HG02943 (cell line): Measurements from ENCODE around the gene ANGPTL2.

Source experiments
- ATAC-seq: cut with Tn5 transposase; IDR thresholded peaks from one replicate; pipeline ENCODE4 v1.9.1; 2021; ENCODE audit warnings: mild to moderate bottlenecking, low read depth, moderate library complexity; ENCODE audit not compliant: unreplicated experiment

The ANGPTL2 gene

GRCh38 chr9:127058011-127058644, 64.3 kb downstream of the ANGPTL2 start:
- no peak for ATAC-seq

GRCh38 chr9:127056446-127056845, 66.0 kb downstream of the ANGPTL2 start:
- ATAC-seq, result no peak

GRCh38 chr9:127055745-127056402, 66.6 kb downstream of the ANGPTL2 start:
- ATAC-seq, result no peak

GRCh38 chr9:127053960-127054359, 68.5 kb downstream of the ANGPTL2 start:
- no peak for ATAC-seq

- ATAC-seq, result no peak
These were observed 69.2 kb downstream of the ANGPTL2 start for GRCh38 chr9:127053057-127053821.

GRCh38 chr9:127051881-127052595, 70.4 kb downstream of the ANGPTL2 start:
- no peak for ATAC-seq

- ATAC-seq, result no peak
These were observed 71.8 kb downstream of the ANGPTL2 start for GRCh38 chr9:127050591-127051001.

GRCh38 chr9:127050152-127050551, 72.3 kb downstream of the ANGPTL2 start:
- no peak for ATAC-seq

- ATAC-seq, result no peak
These were observed 72.9 kb downstream of the ANGPTL2 start for GRCh38 chr9:127049581-127049980.

- peak; percentile 65 for ATAC-seq
These were observed 73.4 kb downstream of the ANGPTL2 start for GRCh38 chr9:127049044-127049443.

GRCh38 chr9:127047971-127048370, 74.5 kb downstream of the ANGPTL2 start:
- ATAC-seq, result no peak

GRCh38 chr9:127045148-127045547, 77.3 kb downstream of the ANGPTL2 start:
- ATAC-seq, result no peak

- no peak for ATAC-seq
These were observed 82.9 kb downstream of the ANGPTL2 start for GRCh38 chr9:127039492-127039891.

GRCh38 chr9:127038531-127038930, 83.9 kb downstream of the ANGPTL2 start:
- no peak for ATAC-seq
